Measurements from ENCODE around the gene KIAA0753. TPM values are rescaled to one million over a fixed set of nuclear protein-coding genes. Genes with fewer than 3 reads are reported as not detected.

Gene KIAA0753
- total and polyA plus RNA-seq, 2 of the 4 experiments (the other 2 are of a cell fraction) = 10.2 to 17.6 TPM

- WGBS, 2 experiments (ENCODE audit: extremely low coverage in 2 of 2, insufficient read length in 1 of 2) = 82% methylated on average over 7 of the region's 9 CpGs; no CpG with 5 or more reads in 1 of the 2 experiments
- Histone ChIP-seq H2BK20ac (ENCODE audit: low read depth, low read length) (no peak overlapping the region), H3K27ac (ENCODE audit: insufficient read depth, low read length) (no peak overlapping the region), H3K23ac (ENCODE audit: low read depth, low read length) (no peak overlapping the region), H3K18ac (ENCODE audit: low read depth, low read length) (no peak overlapping the region), H3K4ac (ENCODE audit: low read depth, low read length) (no peak overlapping the region), H3K27me3 (ENCODE audit: control insufficient read depth, insufficient read depth, low read length) (peaks cover 46% of the 10 kb centered on the region), H2AK9ac (replicated peaks; ENCODE audit: low read depth, low read length, poor library complexity) (no peak overlapping the region), H2AK5ac (ENCODE audit: low read depth, low read length) (no peak overlapping the region), H4K20me1 (ENCODE audit: insufficient read depth, low read length) (no peaks in the 10 kb centered on the region), H3K9me1 (ENCODE audit: insufficient read depth, low read length) (no peaks in the 10 kb centered on the region), H3K4me3 (ENCODE audit: insufficient read depth, low read depth, low read length) (no peak overlapping the region), H2BK5ac (ENCODE audit: low read depth, low read length, poor library complexity, severe bottlenecking) (no peak overlapping the region), H2BK120ac (ENCODE audit: low read depth, low read length) (no peak overlapping the region), H4K5ac (ENCODE audit: low read depth, low read length) (no peak overlapping the region), H3K79me1 (ENCODE audit: low read depth in 1 of 2, low read length in 2 of 2) (no peaks in the 10 kb centered on the region; a peak in 1 of 4 replicates), H4K91ac (ENCODE audit: insufficient read depth, low read depth, low read length) (no peak overlapping the region), H4K8ac (ENCODE audit: low read depth in 2 of 2, low read length in 2 of 2) (no peak overlapping the region), H3K4me1 (ENCODE audit: control insufficient read depth, insufficient read depth, low read length) (no peaks in the 10 kb centered on the region), H2BK15ac (ENCODE audit: low read depth, low read length) (no peak overlapping the region), H3K14ac (replicated peaks; ENCODE audit: low read depth, low read length) (no peak overlapping the region), H3K56ac (ENCODE audit: extremely low read depth, insufficient read depth, low read length) (no peak overlapping the region), H3K4me2 (ENCODE audit: low read depth, low read length) (no peak overlapping the region), H3K9me3 (ENCODE audit: control insufficient read depth, insufficient read depth, low read length) (no peaks in the 10 kb centered on the region), H3K36me3 (ENCODE audit: control insufficient read depth, insufficient read depth, low read length) (no peaks in the 10 kb centered on the region), H3K9ac (ENCODE audit: low read depth, low read length) (no peak overlapping the region), H2AFZ (replicated peaks; ENCODE audit: low read length, poor library complexity) (no peak overlapping the region)
- TF ChIP-seq ELK1 (IDR thresholded peaks at IDR 0.05; ENCODE audit: borderline replicate concordance, low read depth, low read length) (no peak), FOS (IDR thresholded peaks at IDR 0.05; ENCODE audit: low read depth, low read length) (no peak), RCOR1 (IDR thresholded peaks at IDR 0.05; ENCODE audit: insufficient replicate concordance, low read length) (no peak), CTCF (conservative IDR thresholded peaks at IDR 0.05; ENCODE audit: low read depth, low read length) (no peak), CHD1 (IDR thresholded peaks at IDR 0.05; ENCODE audit: low read depth, low read length) (no peak), POLR2A (IDR thresholded peaks at IDR 0.05; ENCODE audit: low read depth, low read length) (no peak), NFE2L2 (IDR thresholded peaks at IDR 0.05; ENCODE audit: low read depth, low read length) (no peak), RFX5 (IDR thresholded peaks at IDR 0.05; ENCODE audit: low read depth, low read length) (no peak)
- DNase-seq = no peak
- dilution Hi-C loops (cut with HindIII; ENCODE audit: low sequenced_read_pairs, unreplicated experiment) = no loop called here
- ChIA-PET CTCF (no interaction called here), POLR2A (ENCODE audit: unreplicated experiment) (no interaction called here)
- no peak for ATAC-seq (ENCODE audit: low read depth)
- BruUV-seq (replicated peaks) = no TSS peak
- intact Hi-C loops (cut with micrococcal nuclease) = loop anchor here (10.0 kb wide), 1 partner anchor 95 kb away; the partner anchor contains the start of gene XAF1
- in situ Hi-C loops (cut with MboI; ENCODE audit: low sequenced_read_pairs) = loop anchor here (10.0 kb wide), 3 partner anchors 135 to 355 kb away; partner anchors contain the start of genes RNASEK and TEKT1
Measured at GRCh38 chr17:6660101-6660500, 19.6 kb upstream of the KIAA0753 start.
